ENCODE results near the gene CPVL. TPM values are rescaled to one million over a fixed set of nuclear protein-coding genes. Genes with fewer than 3 reads are reported as not detected.
"Not testable (repeated sequence)": the region's sequence is repeated elsewhere in the genome, so short reads cannot be mapped to it uniquely, and the experiment has no call there.

Gene CPVL
- total and polyA plus RNA-seq, 2 donors (not counting 1 experiment from before 2014, with no cell fraction given), result 0.17 TPM; not detected in 1

- no peak for TF ChIP-seq EZH2 (IDR thresholded peaks at IDR 0.05; ENCODE audit: low read length, missing control alignments)
- TF ChIP-seq, protein P1, sequence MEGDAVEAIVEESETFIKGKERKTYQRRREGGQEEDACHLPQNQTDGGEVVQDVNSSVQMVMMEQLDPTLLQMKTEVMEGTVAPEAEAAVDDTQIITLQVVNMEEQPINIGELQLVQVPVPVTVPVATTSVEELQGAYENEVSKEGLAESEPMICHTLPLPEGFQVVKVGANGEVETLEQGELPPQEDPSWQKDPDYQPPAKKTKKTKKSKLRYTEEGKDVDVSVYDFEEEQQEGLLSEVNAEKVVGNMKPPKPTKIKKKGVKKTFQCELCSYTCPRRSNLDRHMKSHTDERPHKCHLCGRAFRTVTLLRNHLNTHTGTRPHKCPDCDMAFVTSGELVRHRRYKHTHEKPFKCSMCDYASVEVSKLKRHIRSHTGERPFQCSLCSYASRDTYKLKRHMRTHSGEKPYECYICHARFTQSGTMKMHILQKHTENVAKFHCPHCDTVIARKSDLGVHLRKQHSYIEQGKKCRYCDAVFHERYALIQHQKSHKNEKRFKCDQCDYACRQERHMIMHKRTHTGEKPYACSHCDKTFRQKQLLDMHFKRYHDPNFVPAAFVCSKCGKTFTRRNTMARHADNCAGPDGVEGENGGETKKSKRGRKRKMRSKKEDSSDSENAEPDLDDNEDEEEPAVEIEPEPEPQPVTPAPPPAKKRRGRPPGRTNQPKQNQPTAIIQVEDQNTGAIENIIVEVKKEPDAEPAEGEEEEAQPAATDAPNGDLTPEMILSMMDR (conservative IDR thresholded peaks at IDR 0.05 in 1 of 2, IDR thresholded peaks at IDR 0.05 in 1 of 2; ENCODE audit: low read depth in 1 of 2, low read length in 2 of 2), result no peak
Measured at GRCh38 chr7:29115753-29116152, 30.6 kb downstream of the CPVL start.

DNA sequence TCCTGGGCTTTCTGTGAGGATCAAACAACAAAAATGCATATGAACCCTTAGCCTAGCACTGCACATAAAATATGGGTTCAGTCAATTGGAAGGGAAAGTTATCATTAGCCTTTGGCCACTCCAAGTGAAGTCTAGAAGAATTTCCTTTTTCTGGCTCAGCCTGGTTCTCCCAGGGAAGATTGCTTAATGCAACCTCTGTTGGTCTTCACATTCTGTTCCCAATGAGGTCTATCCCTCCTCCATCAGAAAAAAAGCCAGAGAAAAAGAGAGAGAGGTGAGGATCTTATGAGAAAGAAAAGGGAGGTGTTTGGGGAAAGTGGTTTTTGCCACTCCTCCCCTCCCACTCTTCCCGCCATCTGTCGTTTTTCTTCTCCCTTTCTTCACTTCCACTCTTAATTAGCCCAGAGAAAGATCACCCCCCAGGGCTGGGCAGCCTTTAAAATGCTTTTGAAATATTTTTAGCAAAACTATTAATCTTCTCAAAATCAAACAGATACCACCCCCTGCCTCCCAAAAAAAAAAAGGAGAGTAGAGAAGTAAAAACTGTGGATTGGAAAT, 31.1 kb downstream of the CPVL start:
- TF ChIP-seq, protein P1 (conservative IDR thresholded peaks at IDR 0.05 in 1 of 2, IDR thresholded peaks at IDR 0.05 in 1 of 2; ENCODE audit: low read depth in 1 of 2, low read length in 2 of 2), result no peak
- no peak for TF ChIP-seq EZH2 (IDR thresholded peaks at IDR 0.05; ENCODE audit: low read length, missing control alignments)
- no peak overlapping the region for H2AFZ ChIP-seq (ENCODE audit: low read length)
- H3K9me3 ChIP-seq (ENCODE audit: control insufficient read depth, insufficient read depth, low read depth, low read length), result no peaks in the 10 kb centered on the region
- no peak overlapping the region for H3K4me2 ChIP-seq (ENCODE audit: extremely low read depth, insufficient read depth, low read length)
- H3K27me3 ChIP-seq (ENCODE audit: control insufficient read depth, insufficient read depth, low read length), result peaks cover 2% of the 10 kb centered on the region
- no peak overlapping the region for H3K27ac ChIP-seq (ENCODE audit: insufficient read depth, low read length)
- no peaks in the 10 kb centered on the region for H3K79me2 ChIP-seq (ENCODE audit: control insufficient read depth, insufficient read depth, low read length)
- no peaks in the 10 kb centered on the region for H3K4me1 ChIP-seq (ENCODE audit: control insufficient read depth, extremely low read depth, insufficient read depth, low read length)
- DNase-seq (ENCODE audit: low read depth in 2 of 2), result no peak
- no peak overlapping the region for H3K9ac ChIP-seq (ENCODE audit: insufficient read depth, low read length)
- no peaks in the 10 kb centered on the region for H3K36me3 ChIP-seq (ENCODE audit: control insufficient read depth, insufficient read depth, low read length)
- no peaks in the 10 kb centered on the region for H4K20me1 ChIP-seq (ENCODE audit: control insufficient read depth, extremely low read depth, insufficient read depth, low read length)
- H3K4me3 ChIP-seq (replicated peaks in 1 of 4; ENCODE audit: control extremely low read depth in 1 of 4, insufficient read depth in 1 of 4, low read depth in 3 of 4, low read length in 4 of 4), result no peak overlapping the region

More at GRCh38 chr7:29115753-29116152, 30.6 kb downstream of the CPVL start:
- H3K27ac ChIP-seq (ENCODE audit: insufficient read depth, low read length), result no peak overlapping the region
- H3K9me3 ChIP-seq (ENCODE audit: control insufficient read depth, insufficient read depth, low read depth, low read length), result no peaks in the 10 kb centered on the region
- H3K27me3 ChIP-seq (ENCODE audit: control insufficient read depth, insufficient read depth, low read length), result peaks cover 2% of the 10 kb centered on the region
- H2AFZ ChIP-seq (ENCODE audit: low read length), result no peak overlapping the region
- no peak overlapping the region for H3K4me2 ChIP-seq (ENCODE audit: extremely low read depth, insufficient read depth, low read length)
- H3K36me3 ChIP-seq (ENCODE audit: control insufficient read depth, insufficient read depth, low read length), result no peaks in the 10 kb centered on the region
- H3K9ac ChIP-seq (ENCODE audit: insufficient read depth, low read length), result no peak overlapping the region
- H3K79me2 ChIP-seq (ENCODE audit: control insufficient read depth, insufficient read depth, low read length), result no peaks in the 10 kb centered on the region
- H4K20me1 ChIP-seq (ENCODE audit: control insufficient read depth, extremely low read depth, insufficient read depth, low read length), result no peaks in the 10 kb centered on the region
- no peak overlapping the region for H3K4me3 ChIP-seq (replicated peaks in 1 of 4; ENCODE audit: control extremely low read depth in 1 of 4, insufficient read depth in 1 of 4, low read depth in 3 of 4, low read length in 4 of 4)
- no peak for DNase-seq (ENCODE audit: low read depth in 2 of 2)
- no peaks in the 10 kb centered on the region for H3K4me1 ChIP-seq (ENCODE audit: control insufficient read depth, extremely low read depth, insufficient read depth, low read length)

GRCh38 chr7:29114266-29114665, 32.1 kb downstream of the CPVL start:
- H3K27me3 ChIP-seq (ENCODE audit: control insufficient read depth, insufficient read depth, low read length); H3K4me1 ChIP-seq (ENCODE audit: control insufficient read depth, extremely low read depth, insufficient read depth, low read length): not testable (repeated sequence)

More at GRCh38 chr7:29114266-29114665, 32.1 kb downstream of the CPVL start:
- H3K79me2 ChIP-seq (ENCODE audit: control insufficient read depth, insufficient read depth, low read length); H3K9ac ChIP-seq (ENCODE audit: insufficient read depth, low read length); H3K4me3 ChIP-seq (replicated peaks in 1 of 4; ENCODE audit: control extremely low read depth in 1 of 4, insufficient read depth in 1 of 4, low read depth in 3 of 4, low read length in 4 of 4); H3K27ac ChIP-seq (ENCODE audit: insufficient read depth, low read length); H4K20me1 ChIP-seq (ENCODE audit: control insufficient read depth, extremely low read depth, insufficient read depth, low read length); H2AFZ ChIP-seq (ENCODE audit: low read length); DNase-seq (ENCODE audit: low read depth in 2 of 2); H3K4me2 ChIP-seq (ENCODE audit: extremely low read depth, insufficient read depth, low read length); H3K36me3 ChIP-seq (ENCODE audit: control insufficient read depth, insufficient read depth, low read length); H3K9me3 ChIP-seq (ENCODE audit: control insufficient read depth, insufficient read depth, low read depth, low read length): not testable (repeated sequence)

Data from fibroblast of lung (primary cell).